GM12873 (cell line): ENCODE measurements around the gene ISG20.

ENCODE experiments used
- TF ChIP-seq, protein P1 (sequence below): IDR thresholded peaks from 2 replicates; pipeline ENCODE4 v1.5.1; 2012; ENCODE audit warnings: low read depth, mild to moderate bottlenecking, moderate library complexity, low read length, control low read depth; ENCODE audit not compliant: insufficient read depth; ENCODE audit errors: missing control alignments

The ISG20 gene

DNA sequence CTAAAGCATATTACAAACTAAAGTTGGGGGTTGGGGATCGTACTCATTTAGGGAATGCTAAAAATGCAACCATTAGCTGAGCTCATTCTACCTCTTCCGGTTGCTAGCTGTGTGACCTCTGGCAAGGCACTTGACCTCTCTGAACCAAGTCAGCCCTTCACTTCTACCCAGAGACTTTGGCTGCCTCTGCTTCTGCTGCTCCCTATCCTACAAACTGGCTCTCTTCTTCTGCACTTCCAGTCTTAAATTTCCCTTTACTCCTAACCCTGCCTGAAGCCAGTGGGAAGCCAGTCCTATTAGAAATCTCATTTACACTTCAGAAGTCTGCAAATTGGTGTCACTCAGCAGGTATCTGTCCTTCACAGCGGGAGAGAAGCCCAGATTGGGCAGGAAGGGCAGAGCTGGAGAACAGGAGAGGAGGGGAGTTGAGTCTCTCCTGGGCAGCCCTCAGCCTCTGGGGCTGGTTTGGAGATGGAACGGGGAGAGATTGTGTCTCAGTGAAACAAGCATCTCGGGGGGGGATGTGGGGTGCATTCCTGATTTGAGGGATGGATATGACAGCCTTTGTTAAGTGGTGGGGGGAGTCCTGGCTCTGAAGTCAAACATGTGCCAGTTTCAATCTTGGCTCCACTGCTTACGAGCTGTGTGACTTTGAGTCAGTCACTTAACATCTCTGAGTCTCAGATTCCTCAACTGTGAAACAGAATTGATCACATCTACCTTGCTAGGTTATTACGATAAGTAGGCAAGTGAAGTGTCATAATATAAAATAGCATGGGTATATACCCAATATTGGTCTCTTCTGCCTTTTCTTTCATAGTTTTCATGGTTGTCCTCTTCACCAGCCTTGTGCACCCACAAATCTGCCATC, 25.5 kb upstream of the ISG20 start:
- TF ChIP-seq, protein P1, sequence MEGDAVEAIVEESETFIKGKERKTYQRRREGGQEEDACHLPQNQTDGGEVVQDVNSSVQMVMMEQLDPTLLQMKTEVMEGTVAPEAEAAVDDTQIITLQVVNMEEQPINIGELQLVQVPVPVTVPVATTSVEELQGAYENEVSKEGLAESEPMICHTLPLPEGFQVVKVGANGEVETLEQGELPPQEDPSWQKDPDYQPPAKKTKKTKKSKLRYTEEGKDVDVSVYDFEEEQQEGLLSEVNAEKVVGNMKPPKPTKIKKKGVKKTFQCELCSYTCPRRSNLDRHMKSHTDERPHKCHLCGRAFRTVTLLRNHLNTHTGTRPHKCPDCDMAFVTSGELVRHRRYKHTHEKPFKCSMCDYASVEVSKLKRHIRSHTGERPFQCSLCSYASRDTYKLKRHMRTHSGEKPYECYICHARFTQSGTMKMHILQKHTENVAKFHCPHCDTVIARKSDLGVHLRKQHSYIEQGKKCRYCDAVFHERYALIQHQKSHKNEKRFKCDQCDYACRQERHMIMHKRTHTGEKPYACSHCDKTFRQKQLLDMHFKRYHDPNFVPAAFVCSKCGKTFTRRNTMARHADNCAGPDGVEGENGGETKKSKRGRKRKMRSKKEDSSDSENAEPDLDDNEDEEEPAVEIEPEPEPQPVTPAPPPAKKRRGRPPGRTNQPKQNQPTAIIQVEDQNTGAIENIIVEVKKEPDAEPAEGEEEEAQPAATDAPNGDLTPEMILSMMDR = no peak

DNA sequence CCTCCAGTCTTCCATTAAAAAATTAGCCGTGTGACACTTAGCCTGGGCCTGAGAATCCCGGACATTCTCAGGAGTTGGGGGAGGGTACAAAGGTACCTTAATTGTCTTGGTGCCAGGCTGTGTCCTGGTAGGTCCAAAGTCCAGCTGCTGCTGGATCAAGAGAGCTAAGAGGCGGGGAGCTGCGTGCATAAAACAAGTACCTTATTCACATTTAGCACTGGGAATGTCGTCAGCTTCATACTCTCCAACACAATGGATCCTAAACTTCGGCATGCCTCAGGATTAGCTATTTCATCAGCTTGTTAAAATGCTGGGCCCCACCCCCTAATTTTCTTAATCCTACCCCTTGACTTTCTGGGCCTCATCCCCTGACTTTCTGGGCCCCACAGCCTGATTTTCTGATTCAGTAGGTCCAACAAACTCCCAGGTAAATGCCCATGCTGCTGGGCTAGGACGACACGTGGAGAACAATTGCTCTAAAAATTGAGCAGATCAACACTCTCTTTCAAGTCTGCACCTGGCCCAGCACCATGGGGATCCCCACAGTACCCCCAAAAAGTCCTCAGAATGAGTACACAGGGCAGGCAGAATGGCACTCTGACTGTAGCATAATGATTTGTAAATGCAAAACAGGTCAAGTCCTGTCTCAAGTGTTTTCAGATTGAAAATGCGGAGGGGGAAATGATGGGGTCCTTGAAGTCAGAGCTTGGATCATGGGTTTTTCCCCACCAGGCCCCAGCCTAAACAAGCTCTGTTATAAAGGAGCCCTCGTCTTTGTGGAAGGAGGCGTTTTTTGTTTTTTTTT, 23.3 kb upstream of the ISG20 start:
- TF ChIP-seq, protein P1 = no peak

DNA sequence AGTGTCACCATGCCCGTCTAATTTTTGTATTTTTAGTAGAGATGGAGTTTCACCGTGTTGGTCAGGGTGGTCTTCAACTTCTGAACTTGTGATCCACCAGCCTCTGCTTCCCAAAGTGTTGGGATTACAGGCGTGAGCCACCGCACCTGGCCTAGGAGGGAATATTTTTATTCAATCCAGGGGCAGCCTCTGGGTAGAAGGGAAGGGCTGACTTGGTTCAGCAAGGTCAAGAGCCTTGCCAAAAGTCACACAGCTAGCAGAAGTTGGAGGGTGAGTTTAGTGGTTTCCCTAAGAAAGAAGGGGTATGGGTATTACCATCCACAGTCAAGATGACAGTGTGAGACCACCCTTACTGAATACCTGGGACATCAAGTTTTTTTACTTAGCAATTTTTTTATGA, 22.6 kb upstream of the ISG20 start:
- TF ChIP-seq, protein P1 = no peak

DNA sequence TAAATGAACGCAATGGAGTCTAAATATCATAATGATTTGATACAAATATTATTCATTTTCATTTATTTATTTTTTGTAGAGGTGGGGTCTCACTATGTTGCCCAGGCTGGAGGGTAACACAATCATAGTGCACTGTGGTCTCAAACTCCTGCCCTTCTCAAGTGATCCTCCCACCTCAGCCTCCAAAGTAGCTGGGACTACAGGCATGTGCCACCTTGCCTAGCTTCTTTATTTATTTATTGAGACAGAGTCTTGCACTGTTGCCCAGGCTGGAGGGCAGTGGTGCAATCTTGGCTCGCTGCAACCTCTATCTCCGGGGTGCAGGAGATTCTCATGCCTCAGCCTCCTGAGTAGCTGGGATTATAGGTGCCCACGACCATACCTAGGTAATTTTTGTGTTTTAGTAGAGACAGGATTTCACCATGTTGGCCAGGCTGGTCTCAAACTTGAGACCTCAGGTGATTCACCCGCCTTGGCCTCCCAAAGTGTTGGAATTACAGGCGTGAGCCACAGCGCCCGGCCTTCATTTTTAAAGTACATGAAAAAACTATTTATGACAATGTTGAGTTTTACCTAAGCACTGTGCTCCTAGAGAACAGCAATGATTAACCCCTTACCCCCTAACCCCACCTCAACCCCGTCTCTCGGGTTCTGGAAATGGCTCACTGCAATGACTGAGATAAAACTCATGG, 21.6 kb upstream of the ISG20 start:
- TF ChIP-seq, protein P1 = no peak

DNA sequence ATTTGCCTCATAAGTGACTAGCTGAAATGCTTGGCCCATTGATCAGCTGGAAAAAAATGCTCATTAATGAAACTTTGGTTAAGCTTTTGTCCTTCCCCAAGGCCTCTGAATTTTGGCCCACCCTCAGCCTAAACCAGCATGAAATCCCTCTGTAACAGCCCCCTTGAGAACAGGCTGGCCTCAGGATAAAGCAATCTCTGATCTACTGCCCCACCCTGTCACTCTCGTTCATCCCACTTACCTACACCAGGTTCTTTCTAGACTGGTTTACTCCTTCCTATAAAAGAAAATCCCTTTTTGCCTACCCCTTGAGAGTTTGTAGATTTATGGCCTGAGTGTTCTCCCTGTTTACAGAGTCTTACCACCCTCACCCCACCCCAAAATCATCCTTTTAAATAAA, 21.0 kb upstream of the ISG20 start:
- TF ChIP-seq, protein P1 = no peak

GRCh38 chr15:88618686-88619085, 20.1 kb upstream of the ISG20 start:
- TF ChIP-seq, protein P1 = no peak

GRCh38 chr15:88619796-88620195, 19.0 kb upstream of the ISG20 start:
- TF ChIP-seq, protein P1 = no peak
